ENCODE data around the gene ZNF324B.
"Not testable (repeated sequence)": the region's sequence is repeated elsewhere in the genome, so short reads cannot be mapped to it uniquely, and the experiment has no call there.

DNA sequence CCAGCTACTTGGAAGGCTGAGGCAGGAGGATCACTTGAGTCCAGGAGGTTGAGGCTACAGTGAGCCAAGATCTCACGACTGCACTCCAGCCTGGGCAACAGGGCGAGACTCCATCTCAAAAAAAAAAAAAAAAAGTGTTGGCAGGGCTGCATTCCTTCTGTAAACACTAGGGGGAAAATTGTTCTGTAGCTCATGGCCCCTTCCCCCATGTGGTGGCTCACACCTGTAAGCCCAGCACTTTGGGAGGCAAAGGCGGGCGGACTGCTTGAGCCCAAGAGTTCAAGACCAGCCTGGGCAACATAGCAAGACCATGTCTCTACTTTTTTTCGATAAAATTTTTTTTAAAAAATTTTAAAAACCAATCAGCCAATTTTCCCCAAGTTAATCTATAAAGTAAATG lies 32.9 kb downstream of the ZNF324B start:
- TF ChIP-seq, protein P1, sequence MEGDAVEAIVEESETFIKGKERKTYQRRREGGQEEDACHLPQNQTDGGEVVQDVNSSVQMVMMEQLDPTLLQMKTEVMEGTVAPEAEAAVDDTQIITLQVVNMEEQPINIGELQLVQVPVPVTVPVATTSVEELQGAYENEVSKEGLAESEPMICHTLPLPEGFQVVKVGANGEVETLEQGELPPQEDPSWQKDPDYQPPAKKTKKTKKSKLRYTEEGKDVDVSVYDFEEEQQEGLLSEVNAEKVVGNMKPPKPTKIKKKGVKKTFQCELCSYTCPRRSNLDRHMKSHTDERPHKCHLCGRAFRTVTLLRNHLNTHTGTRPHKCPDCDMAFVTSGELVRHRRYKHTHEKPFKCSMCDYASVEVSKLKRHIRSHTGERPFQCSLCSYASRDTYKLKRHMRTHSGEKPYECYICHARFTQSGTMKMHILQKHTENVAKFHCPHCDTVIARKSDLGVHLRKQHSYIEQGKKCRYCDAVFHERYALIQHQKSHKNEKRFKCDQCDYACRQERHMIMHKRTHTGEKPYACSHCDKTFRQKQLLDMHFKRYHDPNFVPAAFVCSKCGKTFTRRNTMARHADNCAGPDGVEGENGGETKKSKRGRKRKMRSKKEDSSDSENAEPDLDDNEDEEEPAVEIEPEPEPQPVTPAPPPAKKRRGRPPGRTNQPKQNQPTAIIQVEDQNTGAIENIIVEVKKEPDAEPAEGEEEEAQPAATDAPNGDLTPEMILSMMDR (IDR thresholded peaks at IDR 0.05; ENCODE audit: low read length), result not testable (repeated sequence)
- not testable (repeated sequence) for TF ChIP-seq EZH2 (optimal IDR thresholded peaks at IDR 0.05; ENCODE audit: low read depth, low read length); EZH2phosphoT487 (IDR thresholded peaks at IDR 0.05; ENCODE audit: low read length)

Measured in MM.1S (cell line).